GM12864 (cell line): ENCODE data around the gene AEBP1.

Experiments used
- DNase-seq: peaks from one replicate; pipeline ENCODE4 v3.0.0-alpha.2; 2011; ENCODE audit warnings: low read depth
- H3K4me3 ChIP-seq: 2 replicates; pipeline ENCODE4 v1.5.1; 2011; ENCODE audit warnings: mild to moderate bottlenecking, low read depth, low read length, control low read depth
- CTCF ChIP-seq: IDR thresholded peaks from 2 replicates; pipeline ENCODE4 v1.5.1; 2011; ENCODE audit warnings: low read depth, mild to moderate bottlenecking, moderate library complexity, low read length, control low read depth, inconsistent platforms; ENCODE audit errors: missing control alignments

Gene AEBP1

DNA sequence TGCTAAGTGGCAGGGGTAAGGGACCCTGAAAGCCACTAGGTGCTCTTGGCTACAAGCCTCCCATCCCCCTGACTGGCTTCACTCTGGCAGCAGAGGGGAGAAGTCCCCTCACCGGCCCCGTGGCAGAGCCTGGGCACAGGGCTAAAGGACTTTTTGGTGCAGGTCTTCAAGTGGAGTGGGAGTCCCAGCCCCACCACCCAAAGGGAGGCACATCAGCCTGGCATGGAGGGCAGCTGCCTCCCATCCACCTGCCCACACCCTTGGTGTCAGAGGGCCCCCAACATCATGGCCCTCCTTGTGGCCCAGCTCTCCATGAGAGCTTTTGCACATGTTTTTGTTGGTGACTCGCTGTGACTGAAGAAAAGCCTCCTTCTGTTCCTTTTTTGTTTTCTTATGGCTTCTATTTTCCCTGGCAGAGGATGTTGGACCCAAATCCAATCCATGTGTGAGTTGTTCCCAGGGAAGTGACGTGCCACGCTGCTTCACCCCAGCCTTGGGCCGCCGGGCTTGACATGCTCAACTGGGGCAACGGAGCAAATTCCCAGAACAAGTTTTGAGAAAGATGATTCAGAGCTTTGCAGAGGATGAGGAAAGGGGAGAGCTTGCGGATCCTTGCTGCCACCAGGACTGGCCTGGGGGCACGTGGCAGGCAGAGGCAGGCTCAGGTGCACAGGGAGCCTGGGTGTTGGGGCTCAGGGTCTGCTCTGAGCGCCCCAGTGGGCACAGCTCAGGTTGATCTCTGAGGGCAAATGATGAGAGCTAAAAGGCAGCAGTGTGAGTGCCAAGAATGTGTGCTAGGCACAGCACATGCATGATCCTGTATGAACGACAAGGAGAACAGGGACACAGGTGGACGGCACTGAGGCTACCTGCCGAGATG is 1.9 kb upstream of the AEBP1 start:
- no peak for DNase-seq
- H3K4me3 ChIP-seq: no peak overlapping the region
- TF ChIP-seq CTCF: no peak

DNA sequence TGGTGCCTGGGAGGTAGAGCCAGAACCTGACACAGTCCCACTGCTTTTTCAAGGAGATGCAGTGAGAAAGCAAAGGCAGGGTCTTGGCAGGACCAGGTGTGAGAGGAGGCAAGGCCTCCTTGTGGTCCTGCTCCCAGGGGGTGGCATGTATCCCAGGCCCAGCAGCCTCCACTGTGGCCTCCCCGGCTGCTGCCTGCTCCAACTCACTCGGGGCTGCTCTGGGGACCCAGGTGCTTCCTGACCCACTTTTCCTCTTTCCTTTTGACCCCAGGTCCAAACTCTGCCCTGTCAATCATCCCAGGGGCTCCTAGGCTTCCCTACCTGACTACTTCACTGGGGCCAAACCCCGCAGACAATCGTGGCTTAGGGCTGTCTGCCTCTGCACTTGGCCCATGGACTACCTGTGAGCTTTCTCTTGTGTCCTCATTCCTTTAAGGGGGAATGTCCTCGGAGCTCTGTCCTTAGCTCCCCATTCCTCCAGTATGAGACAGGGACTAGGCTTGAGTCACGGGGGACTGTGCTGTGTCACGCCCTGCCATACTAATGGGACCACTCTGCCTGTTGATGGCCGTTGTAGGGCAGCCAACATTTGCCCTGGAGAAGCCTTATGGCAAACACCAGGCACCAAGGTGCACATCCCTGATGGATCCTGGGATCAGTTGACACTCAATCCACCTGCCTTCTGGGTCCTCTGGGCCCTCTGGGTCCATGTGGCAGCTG is 1.1 kb upstream of the AEBP1 start:
- no peak overlapping the region for H3K4me3 ChIP-seq
- DNase-seq: no peak
- no peak for TF ChIP-seq CTCF

DNA sequence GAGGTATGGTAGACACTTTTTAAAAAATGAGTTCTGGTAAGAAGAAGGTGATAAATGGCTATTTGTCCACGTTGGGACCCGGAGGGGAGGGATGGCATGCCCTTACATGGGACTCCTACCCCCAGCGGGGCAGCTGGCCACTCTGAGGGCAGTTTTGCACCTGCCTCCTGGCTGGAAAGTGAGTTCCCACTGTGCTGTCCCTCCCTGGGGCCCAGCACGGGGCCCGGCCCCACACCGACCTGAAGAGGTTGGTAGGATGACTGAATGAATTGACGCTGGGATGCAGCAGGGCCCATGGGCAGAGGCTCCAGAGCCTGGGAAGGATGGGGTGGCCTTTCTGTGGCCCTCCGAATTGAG is 601 bp upstream of the AEBP1 start:
- no peak for DNase-seq
- no peak overlapping the region for H3K4me3 ChIP-seq

GRCh38 chr7:44104860-44105771 is 971 bp downstream of the AEBP1 start:
- no peak for DNase-seq
- no peak overlapping the region for H3K4me3 ChIP-seq
- TF ChIP-seq CTCF: no peak

More for the DNA sequence above, 601 bp upstream of the AEBP1 start:
- TF ChIP-seq CTCF: no peak

DNA sequence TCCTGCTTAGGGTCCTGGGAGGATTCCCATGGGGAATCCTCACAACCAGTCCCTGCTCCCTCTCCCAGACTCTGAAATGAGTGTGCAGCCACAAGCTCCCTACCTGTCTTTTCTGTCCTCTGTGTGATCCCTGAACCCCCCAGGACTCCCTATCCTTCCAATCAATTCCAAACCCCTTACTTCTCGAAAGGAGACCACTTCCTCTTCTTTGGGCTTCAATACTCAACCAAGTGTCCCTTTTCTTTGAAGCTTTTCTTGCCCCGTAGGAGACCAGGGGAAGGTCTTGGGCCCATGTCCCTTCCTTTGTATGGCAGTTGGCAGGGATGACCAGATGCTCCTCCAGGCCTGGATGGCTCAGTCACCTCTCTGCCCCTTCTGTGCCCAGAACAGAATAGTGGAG is 1.7 kb downstream of the AEBP1 start:
- H3K4me3 ChIP-seq: no peak overlapping the region
- no peak for DNase-seq
- no peak for TF ChIP-seq CTCF

DNA sequence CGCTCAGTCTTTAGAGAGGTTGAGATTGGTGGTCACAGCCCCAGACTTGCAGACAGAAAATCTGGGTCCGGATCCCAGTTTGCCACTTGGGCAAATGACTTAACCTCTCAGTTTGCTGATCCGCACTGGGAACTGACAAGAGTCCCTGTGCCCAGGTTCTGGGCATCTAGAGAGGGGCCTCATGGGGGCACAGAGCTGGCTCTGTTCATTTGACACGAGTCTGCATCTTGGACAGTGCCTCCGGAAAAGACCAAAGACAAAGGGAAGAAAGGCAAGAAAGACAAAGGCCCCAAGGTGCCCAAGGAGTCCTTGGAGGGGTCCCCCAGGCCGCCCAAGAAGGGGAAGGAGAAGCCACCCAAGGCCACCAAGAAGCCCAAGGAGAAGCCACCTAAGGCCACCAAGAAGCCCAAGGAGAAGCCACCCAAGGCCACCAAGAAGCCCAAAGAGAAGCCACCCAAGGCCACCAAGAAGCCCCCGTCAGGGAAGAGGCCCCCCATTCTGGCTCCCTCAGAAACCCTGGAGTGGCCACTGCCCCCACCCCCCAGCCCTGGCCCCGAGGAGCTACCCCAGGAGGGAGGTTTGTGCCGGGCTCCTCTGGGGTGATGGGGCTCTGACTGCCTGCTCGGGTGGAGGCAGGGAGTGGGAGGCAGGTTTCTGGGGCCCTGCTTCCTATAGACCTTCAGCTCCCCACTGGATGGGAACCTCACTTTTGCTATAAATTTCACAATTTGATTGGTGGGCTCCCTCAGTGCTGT is 2.3 kb downstream of the AEBP1 start:
- H3K4me3 ChIP-seq: no peak overlapping the region
- DNase-seq: no peak
- TF ChIP-seq CTCF: no peak
